ENCODE measurements around the gene ZC3H4.

GRCh38 chr19:47049307-47049700 is 64.3 kb downstream of the ZC3H4 start:
- no peak for TF ChIP-seq CTCF (IDR thresholded peaks at IDR 0.05; ENCODE audit: low read length)
- no peak for TF ChIP-seq EZH2 (IDR thresholded peaks at IDR 0.05; ENCODE audit: borderline replicate concordance, low read length)
